Body of pancreas (tissue), 4 donors: ENCODE data around the gene FGD3. TPM values are rescaled to one million over a fixed set of nuclear protein-coding genes. Genes with fewer than 3 reads are reported as not detected.

Source experiments
- ATAC-seq: fragments of 150-250 bp; one replicate; pipeline ENCODE4 v1.9.1; 2016
- DNase-seq, 4 donors: peaks; one replicate each; pipeline ENCODE4 v3.0.0-alpha.2; 2019
- H3K27ac ChIP-seq, 4 donors: fragments of 200-600 bp; sonication (generic); 1 replicate in 3 of 4; 2 replicates in 1 of 4; pipeline versions ENCODE4 v1.5.1 to v1.6.1; 2016 to 2019; ENCODE audit warnings: mild to moderate bottlenecking in 1 of 4, mixed read lengths in 1 of 4, moderate library complexity in 1 of 4
- H3K27me3 ChIP-seq, 2 donors: fragments of 200-600 bp; sonication (generic); one replicate each; pipeline ENCODE4 v1.6.0; 2016; ENCODE audit warnings: mild to moderate bottlenecking in 1 of 2
- H3K36me3 ChIP-seq, 2 donors: fragments of 200-600 bp; sonication (generic); replicated peaks in 1 of 2; 2 replicates each; pipeline ENCODE4 v1.5.1; 2016; ENCODE audit warnings: low read depth in 2 of 2; ENCODE audit not compliant: insufficient read depth in 1 of 2
- H3K4me1 ChIP-seq: fragments of 200-600 bp; sonication (generic); one replicate; pipeline ENCODE4 v1.6.0; 2016
- H3K4me3 ChIP-seq, 2 donors: fragments of 200-600 bp; sonication (generic); 1 replicate in 1 of 2; 2 replicates in 1 of 2; pipeline ENCODE4 v1.5.1; 2016 to 2019
- H3K9me3 ChIP-seq, 3 donors: fragments of 200-600 bp; sonication (generic); 1 replicate in 2 of 3; 2 replicates in 1 of 3; pipeline ENCODE4 v1.5.1; 2016
- CTCF ChIP-seq, 7 experiments: fragments of 450-650 bp in 4 of 7; fragments of 200-600 bp in 3 of 7; sonication (generic) in 3 of 7; IDR thresholded peaks; one replicate each; pipeline ENCODE4 v1.5.1; 2016 to 2019; ENCODE audit warnings: antibody characterized with exemption in 7 of 7
- POLR2A ChIP-seq, 3 donors: fragments of 450-650 bp; IDR thresholded peaks; one replicate each; pipeline ENCODE4 v1.6.1; 2016; ENCODE audit warnings: antibody characterized with exemption in 3 of 3, mild to moderate bottlenecking in 2 of 3
- WGBS, 2 donors: methylation state at CpG; one replicate each; pipeline ENCODE4 v1.1.5; 2017; 5-methylcytosine and 5-hydroxymethylcytosine counted together
- intact Hi-C: fragments of 100-400 bp; cut with DNase I; formaldehyde crosslinking; loops from one replicate; pipeline ENCODE4 v1.15.1; 2023
- total RNA-seq, 2 donors: library from RNA; depleted of rRNA; stranded (reverse); fragments of >200 nt; gene quantifications; one replicate each; pipeline ENCODE4 v1.1.0, GENCODE V29; 2016

Gene FGD3
- total RNA-seq, 2 donors from 2014 or later = 12.2 to 13.2 TPM

- 40 to 78% methylated on average over 1 to 7 of the region's 7 CpGs for WGBS, 2 donors
- peaks cover 13% of the 10 kb centered on the region for H3K4me1 ChIP-seq
- H3K4me3 ChIP-seq = no peak overlapping the region
- no peak for DNase-seq
- TF ChIP-seq POLR2A (IDR thresholded peaks at IDR 0.05) = no peak
- TF ChIP-seq CTCF (IDR thresholded peaks at IDR 0.05) = no peak
- no peak for ATAC-seq
- no peaks in the 10 kb centered on the region for H3K27me3 ChIP-seq
- H3K9me3 ChIP-seq = no peaks in the 10 kb centered on the region
- intact Hi-C loops = no loop called here
- H3K36me3 ChIP-seq = no peaks in the 10 kb centered on the region
- no peak overlapping the region for H3K27ac ChIP-seq
Observed at GRCh38 chr9:93059715-93060578, 112.6 kb downstream of the FGD3 start.

- H3K4me3 ChIP-seq = no peak overlapping the region
- ATAC-seq = no peak
- peak in 1 of 4 donors; percentile 61 for DNase-seq
- H3K36me3 ChIP-seq = no peaks in the 10 kb centered on the region
- WGBS, 2 donors = 63 to 69% methylated on average over 7 to 8 of the region's 8 CpGs
- TF ChIP-seq CTCF (IDR thresholded peaks at IDR 0.05) (no peak), POLR2A (IDR thresholded peaks at IDR 0.05) (no peak)
- no peaks in the 10 kb centered on the region for H3K9me3 ChIP-seq
- no peak overlapping the region for H3K27ac ChIP-seq
- intact Hi-C loops = no loop called here
- peaks cover 13% of the 10 kb centered on the region for H3K4me1 ChIP-seq
- no peaks in the 10 kb centered on the region for H3K27me3 ChIP-seq
Observed at GRCh38 chr9:93060746-93061259, 113.5 kb downstream of the FGD3 start.

- no peak for ATAC-seq
- DNase-seq = no peak
- Histone ChIP-seq H3K27me3 (no peaks in the 10 kb centered on the region), H3K4me3 (no peak overlapping the region), H3K4me1 (peaks cover 13% of the 10 kb centered on the region), H3K27ac (no peak overlapping the region), H3K9me3 (no peaks in the 10 kb centered on the region), H3K36me3 (no peaks in the 10 kb centered on the region)
- WGBS, 2 donors = 89 to 100% methylated on average over 1 to 4 of the region's 4 CpGs
- TF ChIP-seq CTCF (IDR thresholded peaks at IDR 0.05) (no peak), POLR2A (IDR thresholded peaks at IDR 0.05) (no peak)
- intact Hi-C loops = no loop called here
Observed at GRCh38 chr9:93061260-93061751, 114.0 kb downstream of the FGD3 start.

GRCh38 chr9:93061791-93062763 lies 114.8 kb downstream of the FGD3 start:
- no peak for TF ChIP-seq POLR2A (IDR thresholded peaks at IDR 0.05)
- no peak for TF ChIP-seq CTCF (IDR thresholded peaks at IDR 0.05)
- Histone ChIP-seq H3K9me3 (no peaks in the 10 kb centered on the region), H3K36me3 (no peaks in the 10 kb centered on the region), H3K4me3 (no peak overlapping the region), H3K4me1 (peaks cover 13% of the 10 kb centered on the region), H3K27me3 (no peaks in the 10 kb centered on the region), H3K27ac (no peak overlapping the region)
- intact Hi-C loops = no loop called here
- DNase-seq = peak in 1 of 4 donors; percentile 37
- no peak for ATAC-seq
- 63% methylated on average over 17 to 19 of the region's 19 CpGs for WGBS, 2 donors
